Kidney (tissue), 14 donors: ENCODE data around the gene CAPN6. TPM values are rescaled to one million over a fixed set of nuclear protein-coding genes. Genes with fewer than 3 reads are reported as not detected.

ENCODE experiments used
- DNase-seq, 5 donors: peaks; one replicate each; pipeline ENCODE4 v3.0.0-alpha.2; 2013 to 2020
- FAIRE-seq: peaks from 2 replicates; lab custom pipeline; 2012; peaks lifted over from hg19 to GRCh38; lab: Jason Lieb, UNC
- H3K27ac ChIP-seq, 2 donors: one replicate each; pipeline ENCODE4 v1.7.0; 2013; ENCODE audit warnings: low read depth in 2 of 2, low read length in 2 of 2, inconsistent platforms in 1 of 2
- H3K27me3 ChIP-seq: one replicate; pipeline ENCODE4 v1.7.1; 2013; ENCODE audit warnings: low read length, inconsistent platforms; ENCODE audit not compliant: control insufficient read depth, insufficient read depth
- H3K36me3 ChIP-seq, 3 donors: one replicate each; pipeline versions ENCODE4 v1.7.0 to v1.7.1; 2013; ENCODE audit warnings: low read length in 3 of 3, control low read depth in 1 of 3, inconsistent platforms in 1 of 3; ENCODE audit not compliant: insufficient read depth in 3 of 3, control insufficient read depth in 2 of 3
- H3K4me1 ChIP-seq, 3 donors: one replicate each; pipeline versions ENCODE4 v1.7.0 to v1.7.1; 2013; ENCODE audit warnings: low read length in 3 of 3, inconsistent platforms in 1 of 3, low read depth in 1 of 3; ENCODE audit not compliant: control insufficient read depth in 2 of 3, insufficient read depth in 2 of 3
- H3K4me3 ChIP-seq, 3 donors: one replicate each; pipeline versions ENCODE4 v1.7.0 to v1.8.1; 2013; ENCODE audit warnings: low read length in 3 of 3, control low read depth in 1 of 3, inconsistent platforms in 1 of 3
- H3K9ac ChIP-seq, 3 donors: one replicate each; pipeline versions ENCODE4 v1.7.0 to v1.7.1; 2013; ENCODE audit warnings: low read length in 3 of 3, control low read depth in 1 of 3, inconsistent platforms in 1 of 3
- H3K9me3 ChIP-seq, 3 donors: one replicate each; pipeline versions ENCODE4 v1.7.0 to v1.7.1; 2013; ENCODE audit warnings: low read length in 3 of 3, control low read depth in 1 of 3, inconsistent platforms in 1 of 3; ENCODE audit not compliant: control insufficient read depth in 2 of 3, insufficient read depth in 1 of 3
- CTCF ChIP-seq: IDR thresholded peaks from 3 replicates; pipeline ENCODE4 v1.5.1; 2012; ENCODE audit warnings: mild to moderate bottlenecking, moderate library complexity, borderline replicate concordance; ENCODE audit not compliant: insufficient read depth; ENCODE audit errors: extremely low read depth
- intact Hi-C: fragments of 100-400 bp; cut with DNase I; formaldehyde crosslinking; loops from one replicate; pipeline ENCODE4 v1.11.1; 2022
- polyA plus RNA-seq: library from polyadenylated mRNA; stranded (reverse); fragments of 350-450 nt; fragmentation: Illumina TruSeq; extraction: RNeasy Lipid Tissue Mini Kit (QIAGEN cat#74804); gene quantifications from one replicate; pipeline ENCODE4 v1.2.3, GENCODE V29; 2014; ENCODE audit warnings: low read depth, low replicate concordance; ENCODE audit not compliant: insufficient read depth
- total RNA-seq: library from RNA; stranded (reverse); fragmentation: NEBNext Ultra II Directional; extraction: Animal tissue kit (Norgen Biotek cat#: 25700); gene quantifications from one replicate; pipeline ENCODE4 v1.2.1, GENCODE V29; 2021
- donor health status: control.
- donor health status: control.
- donor health status: control.
- donor health status: control.
- donor health status: control.
- donor health status: DM: yes; HTN: yes; CAD: no.
- donor health status: Normal renal cell carcinoma (clear cell type).

CAPN6 gene
- total and polyA plus RNA-seq, 2 donors from 2014 or later: 5.5 to 25.0 TPM

- H3K27ac ChIP-seq: no peak overlapping the region
- DNase-seq (peak in 2 of 5 donors; percentile 9 to 39), FAIRE-seq (no peak)
- peak; percentile 23 for TF ChIP-seq CTCF
- no peaks in the 10 kb centered on the region for H3K4me1 ChIP-seq
- H3K4me3 ChIP-seq: no peak overlapping the region
- H3K36me3 ChIP-seq: no peaks in the 10 kb centered on the region
- no peaks in the 10 kb centered on the region for H3K9me3 ChIP-seq
- H3K9ac ChIP-seq: no peak overlapping the region
- intact Hi-C loops: no loop called here
- H3K27me3 ChIP-seq: peaks cover 2% of the 10 kb centered on the region
Observed at GRCh38 chrX:111244235-111244750, 26.0 kb downstream of the CAPN6 start.

DNA sequence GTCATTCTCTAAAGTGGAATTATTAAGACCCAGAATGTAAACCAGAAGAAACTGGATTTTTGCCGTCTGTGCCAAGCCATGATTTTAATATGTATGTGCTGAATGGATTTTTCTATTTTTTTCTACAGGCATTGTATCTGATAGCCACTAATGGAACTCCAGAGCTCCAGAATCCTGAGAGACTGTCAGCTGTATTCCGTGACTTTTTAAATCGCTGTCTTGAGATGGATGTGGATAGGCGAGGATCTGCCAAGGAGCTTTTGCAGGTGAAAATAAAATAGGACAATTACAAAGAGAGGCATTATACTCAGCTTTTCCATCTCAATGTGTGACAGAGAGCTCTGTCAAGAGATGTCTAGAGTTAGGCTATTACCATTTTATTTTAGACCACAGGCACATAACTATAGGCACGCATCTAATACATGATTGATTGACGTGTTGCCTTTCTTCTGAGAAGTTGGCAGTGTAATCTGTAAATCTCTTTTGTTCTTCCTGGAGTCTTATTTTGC lies 53.9 kb downstream of the CAPN6 start:
- H3K27ac ChIP-seq: no peak overlapping the region
- no peak overlapping the region for H3K9ac ChIP-seq
- H3K36me3 ChIP-seq: no peaks in the 10 kb centered on the region
- no peaks in the 10 kb centered on the region for H3K9me3 ChIP-seq
- intact Hi-C loops: no loop called here
- DNase-seq (no peak), FAIRE-seq (no peak)
- TF ChIP-seq CTCF: no peak
- peaks cover 2% of the 10 kb centered on the region for H3K27me3 ChIP-seq
- no peaks in the 10 kb centered on the region for H3K4me1 ChIP-seq
- H3K4me3 ChIP-seq: no peak overlapping the region

DNA sequence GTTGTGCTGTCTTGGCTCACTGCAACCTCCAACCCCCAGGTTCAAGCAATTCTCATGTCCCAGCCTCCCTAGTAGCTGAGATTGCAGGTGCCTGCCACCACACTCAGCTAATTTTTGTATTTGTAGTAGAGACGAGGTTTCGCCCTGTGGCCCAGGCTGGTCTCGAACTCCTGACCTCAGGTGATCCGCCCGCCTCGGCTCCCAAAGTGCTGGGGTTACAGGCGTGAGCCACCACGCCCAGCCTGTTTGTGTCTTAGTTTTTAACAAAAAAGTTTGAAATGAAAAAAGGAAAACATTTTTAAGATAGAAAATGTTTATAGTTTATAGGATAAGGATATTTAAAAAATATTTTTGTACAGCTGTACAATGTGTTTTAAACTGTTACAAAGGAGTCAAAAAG lies 62.4 kb downstream of the CAPN6 start:
- no peak for TF ChIP-seq CTCF
- H3K27me3 ChIP-seq: no peaks in the 10 kb centered on the region

DNA sequence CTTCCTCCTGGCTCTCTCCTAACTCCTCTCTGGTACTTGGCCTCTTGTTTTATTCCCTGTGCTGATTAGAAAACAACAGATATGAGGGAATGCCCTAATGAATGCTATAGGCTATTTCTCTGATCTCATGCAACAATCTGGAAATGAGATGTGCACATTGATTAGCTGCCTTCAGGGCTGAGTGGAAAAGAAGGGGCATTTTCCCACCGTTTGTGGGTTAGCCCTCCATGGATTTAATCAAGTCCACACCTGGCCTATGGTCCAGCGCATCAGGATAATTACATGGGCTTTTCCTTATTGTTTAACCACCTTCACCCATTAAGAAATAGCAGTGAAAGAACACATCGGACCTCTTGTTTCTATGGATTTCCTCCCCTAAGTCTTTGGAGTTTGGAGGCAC lies 70.0 kb downstream of the CAPN6 start:
- Histone ChIP-seq H3K27me3 (no peaks in the 10 kb centered on the region), H3K9me3 (no peaks in the 10 kb centered on the region), H3K4me1 (no peaks in the 10 kb centered on the region), H3K27ac (no peak overlapping the region), H3K36me3 (no peaks in the 10 kb centered on the region), H3K9ac (no peak overlapping the region), H3K4me3 (no peak overlapping the region)
- intact Hi-C loops: no loop called here
- TF ChIP-seq CTCF: no peak
- no peak for FAIRE-seq
- no peak for DNase-seq

More for the DNA sequence above, 62.4 kb downstream of the CAPN6 start:
- Histone ChIP-seq H3K4me3 (no peak overlapping the region), H3K9ac (no peak overlapping the region), H3K27ac (no peak overlapping the region), H3K36me3 (no peaks in the 10 kb centered on the region), H3K9me3 (no peaks in the 10 kb centered on the region), H3K4me1 (no peaks in the 10 kb centered on the region)
- intact Hi-C loops: no loop called here
- DNase-seq (peak in 1 of 5 donors; percentile 35), FAIRE-seq (no peak)
